A549 (cell line): ENCODE data around the gene SPTBN4. TPM values are rescaled to one million over a fixed set of nuclear protein-coding genes. Genes with fewer than 3 reads are reported as not detected.

Source experiments
- ATOH8 ChIP-seq: fragments of 250-450 bp; sonication (Bioruptor Pico); IDR thresholded peaks from 2 replicates; pipeline ENCODE4 v1.5.0; 2020; ENCODE audit warnings: low read depth, mild to moderate bottlenecking, moderate library complexity
- BHLHE40 ChIP-seq: IDR thresholded peaks from 2 replicates; pipeline ENCODE4 v1.6.1; 2012; ENCODE audit warnings: low read depth, low read length, inconsistent platforms
- CBX2 ChIP-seq: fragments of 200-600 bp; sonication (generic); IDR thresholded peaks from 2 replicates; pipeline ENCODE4 v1.6.1; 2016; ENCODE audit warnings: low read depth, mild to moderate bottlenecking, borderline replicate concordance
- CEBPB ChIP-seq, 2 experiments: fragments of >200 bp in 1 of 2; sonication (Bioruptor Twin) in 1 of 2; formaldehyde crosslinking in 1 of 2; IDR thresholded peaks; 2 replicates each; pipeline ENCODE4 v1.6.1; 2012 to 2016
- CTCF ChIP-seq: fragments of >200 bp; sonication (Bioruptor Twin); formaldehyde crosslinking; IDR thresholded peaks from 3 replicates; pipeline ENCODE4 v1.5.1; 2016
- EHMT2 ChIP-seq: fragments of 200-600 bp; sonication (generic); IDR thresholded peaks from 2 replicates; pipeline ENCODE4 v1.6.1; 2016; ENCODE audit warnings: antibody characterized with exemption, low read depth, mild to moderate bottlenecking, moderate library complexity
- EP300 ChIP-seq, 2 experiments: fragments of >200 bp; sonication (Bioruptor Twin); formaldehyde crosslinking; IDR thresholded peaks; 2 replicates in 1 of 2; 3 replicates in 1 of 2; pipeline ENCODE4 v1.6.1; 2016 to 2017
- ESRRA ChIP-seq: fragments of 150-350 bp; IDR thresholded peaks from 2 replicates; pipeline ENCODE4 v1.6.1; 2014; ENCODE audit warnings: mild to moderate bottlenecking, low read length, borderline replicate concordance
- FOSB ChIP-seq: fragments of 250-450 bp; sonication (Bioruptor Pico); IDR thresholded peaks from 2 replicates; pipeline ENCODE4 v1.5.0; 2020; ENCODE audit warnings: mild to moderate bottlenecking, moderate library complexity
- FOSL2 ChIP-seq, 2 experiments: fragments of 450-650 bp in 1 of 2; fragments of >200 bp in 1 of 2; sonication (Bioruptor Twin) in 1 of 2; formaldehyde crosslinking; IDR thresholded peaks; 2 replicates each; pipeline versions ENCODE4 v1.5.0 to v1.6.1; 2016 to 2020; ENCODE audit warnings: mild to moderate bottlenecking in 1 of 2, moderate library complexity in 1 of 2
- FOXS1 ChIP-seq: fragments of 250-450 bp; sonication (Bioruptor Pico); IDR thresholded peaks from 2 replicates; pipeline ENCODE4 v1.5.0; 2020; ENCODE audit warnings: mild to moderate bottlenecking, moderate library complexity
- HDAC2 ChIP-seq: fragments of 200-600 bp; sonication (generic); IDR thresholded peaks from 2 replicates; pipeline ENCODE4 v1.6.1; 2016
- HEYL ChIP-seq: fragments of 250-450 bp; sonication (Bioruptor Pico); IDR thresholded peaks from 2 replicates; pipeline ENCODE4 v1.8.0; 2021; ENCODE audit warnings: mild to moderate bottlenecking, moderate library complexity
- HMGXB4 ChIP-seq: fragments of 250-450 bp; sonication (Bioruptor Pico); IDR thresholded peaks from 2 replicates; pipeline ENCODE4 v1.5.0; 2021; ENCODE audit warnings: mild to moderate bottlenecking, moderate library complexity, borderline replicate concordance
- HOXA7 ChIP-seq: fragments of 250-450 bp; sonication (Bioruptor Pico); IDR thresholded peaks from 2 replicates; pipeline ENCODE4 v1.5.0; 2020; ENCODE audit warnings: mild to moderate bottlenecking, moderate library complexity
- HOXB13 ChIP-seq: fragments of 250-450 bp; sonication (Bioruptor Pico); IDR thresholded peaks from 2 replicates; pipeline ENCODE4 v1.5.0; 2020; ENCODE audit warnings: low read depth, mild to moderate bottlenecking, moderate library complexity
- JUNB ChIP-seq: fragments of >200 bp; sonication (Bioruptor Twin); formaldehyde crosslinking; IDR thresholded peaks from 2 replicates; pipeline ENCODE4 v1.6.1; 2016
- MAFK ChIP-seq: fragments of 450-650 bp; IDR thresholded peaks from 2 replicates; pipeline ENCODE4 v1.6.1; 2014; ENCODE audit not compliant: partially characterized antibody
- MAX ChIP-seq: IDR thresholded peaks from 2 replicates; pipeline ENCODE4 v1.6.1; 2012
- MYC ChIP-seq: IDR thresholded peaks from 2 replicates; pipeline ENCODE4 v1.6.1; 2012; ENCODE audit warnings: mild to moderate bottlenecking, inconsistent platforms, low read length, improper control_type of control experiment, borderline replicate concordance
- PBX3 ChIP-seq: IDR thresholded peaks from 2 replicates; pipeline ENCODE4 v1.6.1; 2012
- POLR2A ChIP-seq: IDR thresholded peaks from 2 replicates; pipeline ENCODE4 v1.6.1; 2012; ENCODE audit warnings: mild to moderate bottlenecking, low read length
- POLR2AphosphoS2 ChIP-seq: conservative IDR thresholded peaks from 2 replicates; pipeline ENCODE4 v1.6.1; 2012; ENCODE audit warnings: low read length, improper control_type of control experiment, inconsistent platforms
- RAD21 ChIP-seq, 2 experiments: fragments of >200 bp in 1 of 2; sonication (Bioruptor Twin) in 1 of 2; formaldehyde crosslinking in 1 of 2; IDR thresholded peaks in 1 of 2; conservative IDR thresholded peaks in 1 of 2; 2 replicates in 1 of 2; 3 replicates in 1 of 2; pipeline ENCODE4 v1.6.1; 2012 to 2018; ENCODE audit warnings: inconsistent platforms in 1 of 2
- RARB ChIP-seq: fragments of 250-450 bp; sonication (Bioruptor Pico); IDR thresholded peaks from 2 replicates; pipeline ENCODE4 v1.8.0; 2021; ENCODE audit warnings: mild to moderate bottlenecking, moderate library complexity
- REST ChIP-seq: fragments of 200-600 bp; sonication (generic); IDR thresholded peaks from 2 replicates; pipeline ENCODE4 v1.6.1; 2016; ENCODE audit warnings: antibody characterized with exemption, mild to moderate bottlenecking, moderate library complexity
- RNF2 ChIP-seq: fragments of 200-600 bp; sonication (generic); IDR thresholded peaks from 2 replicates; pipeline ENCODE4 v1.6.1; 2016; ENCODE audit warnings: low read depth, mild to moderate bottlenecking, antibody characterized with exemption, moderate library complexity, borderline replicate concordance
- SMC3 ChIP-seq: fragments of >200 bp; sonication (Bioruptor Twin); formaldehyde crosslinking; IDR thresholded peaks from 3 replicates; pipeline ENCODE4 v1.6.1; 2018; ENCODE audit warnings: inconsistent platforms
- SREBF2 ChIP-seq: fragments of 450-650 bp; IDR thresholded peaks from 2 replicates; pipeline ENCODE4 v1.6.1; 2014; ENCODE audit warnings: mild to moderate bottlenecking, moderate library complexity
- TFCP2L1 ChIP-seq: fragments of 250-450 bp; sonication (Bioruptor Pico); IDR thresholded peaks from 2 replicates; pipeline ENCODE4 v1.5.0; 2021; ENCODE audit warnings: mild to moderate bottlenecking
- ZC3H11A ChIP-seq: fragments of 450-650 bp; IDR thresholded peaks from 2 replicates; pipeline ENCODE4 v1.6.1; 2014; ENCODE audit warnings: antibody characterized with exemption, mild to moderate bottlenecking
- ZFP36 ChIP-seq: fragments of 450-650 bp; IDR thresholded peaks from 2 replicates; pipeline ENCODE4 v1.6.1; 2014; ENCODE audit warnings: borderline replicate concordance; ENCODE audit not compliant: partially characterized antibody
- ZNF302 ChIP-seq: fragments of 250-450 bp; sonication (Bioruptor Pico); IDR thresholded peaks from 2 replicates; pipeline ENCODE4 v1.9.0; 2021; ENCODE audit warnings: inconsistent platforms, mild to moderate bottlenecking, moderate library complexity
- polyA plus RNA-seq, 4 experiments: library from polyadenylated mRNA; depleted of rRNA in 3 of 4; stranded (reverse); fragments of >200 nt; fragmentation: RNase III in 1 of 4; extraction: RNeasy Plus Mini Kit Qiagen cat#74134 plus additional on column Dnase treatment in 1 of 4; gene quantifications; 2 replicates in 3 of 4; 3 replicates in 1 of 4; pipeline ENCODE4 v1.2.3, GENCODE V29; 2011 to 2017

The SPTBN4 gene
- polyA plus RNA-seq, 2 of the 4 experiments (the other 2 are of a cell fraction): 1.4 to 2.2 TPM

- TF ChIP-seq REST (no peak), FOSB (CRISPR knock-in tag) (no peak), HDAC2 (no peak), RARB (CRISPR knock-in tag) (peak; percentile 49; the same call in 1 of the 2 replicates), RAD21 (conservative IDR thresholded peaks at IDR 0.05 in 1 of 2, IDR thresholded peaks at IDR 0.05 in 1 of 2) (peak in 1 of 2 experiments; percentile 21; a peak in 1 of 5 replicates), MYC (no peak), RNF2 (no peak), FOXS1 (CRISPR knock-in tag) (peak; percentile 75; the same call in 1 of the 2 replicates), FOSL2 (IDR thresholded peaks at IDR 0.05) (peak; percentile 57; the same call in 1 of the 2 replicates), FOSL2 (CRISPR knock-in tag; IDR thresholded peaks at IDR 0.05) (peak; percentile 95), MAFK (no peak), ZFP36 (no peak), JUNB (peak; percentile 81), ATOH8 (peak; percentile 88), POLR2A (no peak), CBX2 (no peak), CEBPB (IDR thresholded peaks at IDR 0.05) (peak; percentile 95 to 99), HMGXB4 (no peak), EHMT2 (no peak), ESRRA (no peak), SREBF2 (no peak), SMC3 (peak; percentile 27; the same call in 1 of the 3 replicates), MAX (peak; percentile 95), ZC3H11A (no peak), HOXB13 (CRISPR knock-in tag) (no peak), POLR2AphosphoS2 (no peak), EP300 (IDR thresholded peaks at IDR 0.05) (peak; percentile 65 to 68; a peak in 3 of 5 replicates), PBX3 (no peak), CTCF (no peak), TFCP2L1 (CRISPR knock-in tag) (no peak), ZNF302 (CRISPR knock-in tag) (peak; percentile 16; the same call in 1 of the 2 replicates), BHLHE40 (no peak), HOXA7 (CRISPR knock-in tag) (no peak), HEYL (CRISPR knock-in tag) (no peak)
Observed at GRCh38 chr19:40585241-40585981, 118.6 kb downstream of the SPTBN4 start (continued).
